Measurements from ENCODE around the gene ZNF540. TPM values are rescaled to one million over a fixed set of nuclear protein-coding genes. Genes with fewer than 3 reads are reported as not detected.

ZNF540 gene
- total RNA-seq, 1 donor: 0.86 TPM

DNA sequence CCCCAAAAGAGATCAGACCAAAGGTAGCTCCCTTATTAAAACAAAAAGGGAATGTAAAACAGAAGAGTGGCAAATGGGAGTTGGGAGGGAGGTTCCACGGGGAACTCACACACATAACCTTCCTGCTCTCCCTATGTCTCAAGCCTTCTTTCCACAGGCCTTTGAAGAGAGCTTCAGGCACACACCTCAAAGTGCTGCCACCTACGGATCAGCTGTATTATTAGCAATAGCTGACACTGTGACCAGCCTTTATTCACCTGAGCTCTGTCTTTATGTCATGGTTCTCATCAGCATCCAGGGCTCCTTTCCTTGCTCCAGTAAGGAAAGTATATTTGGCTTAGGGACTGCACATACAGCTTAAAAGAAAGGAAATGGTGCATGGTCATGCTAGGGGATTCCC is 11.3 kb upstream of the ZNF540 start:
- TF ChIP-seq, protein P1, sequence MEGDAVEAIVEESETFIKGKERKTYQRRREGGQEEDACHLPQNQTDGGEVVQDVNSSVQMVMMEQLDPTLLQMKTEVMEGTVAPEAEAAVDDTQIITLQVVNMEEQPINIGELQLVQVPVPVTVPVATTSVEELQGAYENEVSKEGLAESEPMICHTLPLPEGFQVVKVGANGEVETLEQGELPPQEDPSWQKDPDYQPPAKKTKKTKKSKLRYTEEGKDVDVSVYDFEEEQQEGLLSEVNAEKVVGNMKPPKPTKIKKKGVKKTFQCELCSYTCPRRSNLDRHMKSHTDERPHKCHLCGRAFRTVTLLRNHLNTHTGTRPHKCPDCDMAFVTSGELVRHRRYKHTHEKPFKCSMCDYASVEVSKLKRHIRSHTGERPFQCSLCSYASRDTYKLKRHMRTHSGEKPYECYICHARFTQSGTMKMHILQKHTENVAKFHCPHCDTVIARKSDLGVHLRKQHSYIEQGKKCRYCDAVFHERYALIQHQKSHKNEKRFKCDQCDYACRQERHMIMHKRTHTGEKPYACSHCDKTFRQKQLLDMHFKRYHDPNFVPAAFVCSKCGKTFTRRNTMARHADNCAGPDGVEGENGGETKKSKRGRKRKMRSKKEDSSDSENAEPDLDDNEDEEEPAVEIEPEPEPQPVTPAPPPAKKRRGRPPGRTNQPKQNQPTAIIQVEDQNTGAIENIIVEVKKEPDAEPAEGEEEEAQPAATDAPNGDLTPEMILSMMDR (IDR thresholded peaks at IDR 0.05; ENCODE audit: insufficient read depth, low read depth, low read length): no peak
- no peak overlapping the region for H3K4me3 ChIP-seq (ENCODE audit: low read depth, low read length)
- no peak for DNase-seq (ENCODE audit: low read depth)

DNA sequence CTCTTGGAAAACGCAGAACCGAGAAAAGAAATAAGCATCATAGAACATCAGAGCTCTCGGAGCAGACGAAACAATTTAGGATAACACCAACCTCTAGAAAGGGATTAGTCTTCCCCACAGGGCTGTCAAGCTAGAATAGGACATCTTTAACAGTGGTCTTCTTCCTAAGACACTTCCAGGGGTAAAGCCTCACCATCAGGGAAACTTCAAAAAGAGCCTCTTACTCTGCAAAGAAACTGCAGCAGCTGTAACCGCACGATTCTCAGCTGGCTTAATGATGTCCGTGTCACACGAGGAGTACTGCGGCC is 726 bp upstream of the ZNF540 start:
- TF ChIP-seq, protein P1 (IDR thresholded peaks at IDR 0.05; ENCODE audit: insufficient read depth, low read depth, low read length): no peak
- no peak for DNase-seq (ENCODE audit: low read depth)
- peak overlapping the region; percentile 94 for H3K4me3 ChIP-seq (ENCODE audit: low read depth, low read length)

DNA sequence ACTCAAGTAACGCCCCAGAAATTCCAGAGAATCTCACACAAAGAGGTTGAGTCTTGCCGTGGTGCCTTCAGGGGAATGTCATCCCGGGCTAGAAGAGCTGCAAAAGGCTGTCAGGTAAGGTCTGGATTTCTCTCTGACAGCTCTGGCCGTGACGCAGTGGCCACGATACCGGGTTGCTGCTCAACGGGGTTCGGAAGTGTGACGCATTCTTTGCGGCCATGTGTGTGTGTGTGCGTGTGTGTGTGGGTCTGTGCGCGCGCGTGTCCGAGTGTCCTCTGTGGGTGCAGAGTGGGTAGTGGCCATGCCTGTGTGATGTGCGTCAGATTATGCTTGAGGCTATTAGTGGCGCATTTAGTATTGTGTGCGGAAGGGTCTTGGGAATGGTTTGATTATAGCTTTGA is 306 bp downstream of the ZNF540 start:
- DNase-seq (ENCODE audit: low read depth): no peak
- H3K4me3 ChIP-seq (ENCODE audit: low read depth, low read length): peak overlapping the region; percentile 94
- TF ChIP-seq, protein P1 (IDR thresholded peaks at IDR 0.05; ENCODE audit: insufficient read depth, low read depth, low read length): no peak

DNA sequence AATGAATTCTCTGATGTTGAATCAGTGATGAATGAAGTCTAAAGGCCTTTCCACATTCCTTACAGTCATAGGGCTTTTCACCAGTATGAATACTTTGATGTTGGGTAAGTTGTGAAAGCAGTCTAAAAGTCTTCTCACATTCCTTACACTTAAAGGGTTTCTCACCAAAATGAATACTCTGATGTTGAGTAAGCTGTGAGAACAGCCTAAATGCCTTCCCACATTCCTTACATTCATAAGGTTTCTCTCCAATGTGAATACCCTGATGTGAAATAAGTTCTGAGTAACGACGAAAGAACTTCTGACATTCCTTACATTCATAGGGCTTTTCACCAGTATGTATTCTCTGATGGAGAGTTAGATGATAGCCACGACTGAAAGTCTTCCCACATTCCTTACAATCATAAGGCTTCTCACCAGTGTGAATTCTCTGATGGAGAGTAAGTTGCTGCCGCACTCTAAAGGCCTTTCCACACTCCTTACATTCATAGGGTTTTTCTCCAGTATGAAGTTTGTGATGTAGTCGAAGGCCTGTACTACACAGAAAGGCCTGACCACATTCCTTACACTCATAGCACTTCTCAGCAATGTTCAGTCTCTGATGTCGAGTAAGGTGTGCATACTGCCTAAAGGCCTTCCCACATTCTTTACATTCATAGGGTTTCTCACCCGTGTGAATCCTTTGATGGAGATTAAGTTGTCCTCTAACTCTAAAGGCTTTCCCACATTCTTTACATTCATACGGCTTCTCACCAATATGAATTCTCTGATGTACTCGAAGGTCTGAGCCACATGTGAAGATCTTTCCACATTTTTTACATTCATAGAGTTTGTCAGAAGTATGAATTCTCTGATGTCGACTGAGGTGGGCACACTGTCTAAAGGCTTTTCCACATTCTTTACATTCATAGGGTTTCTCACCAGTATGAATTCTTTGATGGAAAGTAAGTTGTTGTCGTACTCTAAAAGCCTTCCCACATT is 40.7 kb downstream of the ZNF540 start:
- no peak overlapping the region for H3K4me3 ChIP-seq (ENCODE audit: low read depth, low read length)
- TF ChIP-seq, protein P1 (IDR thresholded peaks at IDR 0.05; ENCODE audit: insufficient read depth, low read depth, low read length): no peak
- no peak for DNase-seq (ENCODE audit: low read depth)

DNA sequence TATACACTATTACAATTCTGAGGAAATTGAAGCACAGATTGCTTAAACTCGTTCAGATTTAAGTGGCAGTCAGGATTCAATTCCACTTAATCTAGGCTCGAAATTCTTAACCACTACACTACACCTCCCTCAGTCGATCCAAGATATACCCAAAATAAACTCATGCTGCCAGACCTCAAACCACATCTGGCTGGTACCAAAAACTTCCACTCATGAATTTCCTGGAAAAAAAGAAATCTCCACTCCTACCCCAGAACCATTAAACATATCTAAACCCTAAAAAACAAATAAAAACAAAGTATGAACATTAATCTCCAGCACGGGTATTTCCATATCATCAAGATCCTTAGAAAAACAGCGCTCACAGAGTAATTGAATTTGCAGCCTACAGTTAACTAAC is 59.4 kb downstream of the ZNF540 start:
- peak overlapping the region; percentile 88 for H3K4me3 ChIP-seq (ENCODE audit: low read depth, low read length)
- TF ChIP-seq, protein P1 (IDR thresholded peaks at IDR 0.05; ENCODE audit: insufficient read depth, low read depth, low read length): no peak
- peak; percentile 5 for DNase-seq (ENCODE audit: low read depth)

DNA sequence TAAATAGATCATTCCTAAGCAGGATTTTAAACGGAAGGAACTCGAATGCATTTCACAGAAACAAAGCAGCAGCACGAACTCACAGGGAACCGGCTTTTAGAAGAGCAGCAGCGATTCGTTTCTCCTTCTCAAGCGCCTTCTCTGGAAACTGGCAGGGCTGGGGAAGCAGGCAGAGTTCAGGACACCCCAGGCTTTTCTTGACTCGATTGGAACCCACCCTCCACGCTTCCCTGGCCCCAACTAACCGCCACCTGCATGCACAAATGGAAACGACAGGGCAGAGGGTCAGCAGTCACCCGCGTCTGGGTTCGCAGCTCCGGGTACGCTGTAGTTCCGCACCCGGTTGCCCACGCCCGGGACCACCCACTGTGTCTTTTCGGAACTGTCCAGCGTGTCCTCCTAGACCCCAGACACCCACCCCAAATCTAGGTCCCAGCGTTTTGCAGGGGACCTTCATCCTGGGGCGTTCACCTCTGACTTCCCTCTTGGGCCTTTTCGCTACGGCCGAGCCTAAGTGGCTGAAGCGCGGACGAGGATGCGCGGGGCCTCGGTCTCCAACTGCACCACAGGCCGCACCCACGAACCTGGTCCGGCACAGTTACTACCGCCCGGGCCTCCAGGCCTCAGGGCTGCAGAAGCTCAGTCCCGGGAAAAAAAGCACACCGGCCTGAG is 60.1 kb downstream of the ZNF540 start:
- H3K4me3 ChIP-seq (ENCODE audit: low read depth, low read length): peak overlapping the region; percentile 88
- TF ChIP-seq, protein P1 (IDR thresholded peaks at IDR 0.05; ENCODE audit: insufficient read depth, low read depth, low read length): no peak
- peak; percentile 41 for DNase-seq (ENCODE audit: low read depth)

Measured in fibroblast of villous mesenchyme (primary cell).